DOHH2 (cell line): ENCODE results near the gene CARD10.

Source experiments
- H3F3A ChIP-seq: fragments of 200-600 bp; sonication (generic), shearing (Covaris generic); 2 replicates; pipeline ENCODE4 v1.6.0; 2016; ENCODE audit warnings: antibody characterized with exemption, mild to moderate bottlenecking; ENCODE audit not compliant: control insufficient read depth, insufficient read depth
- H3K27ac ChIP-seq: fragments of 200-600 bp; sonication (generic); 2 replicates; pipeline ENCODE4 v1.5.1; 2014; ENCODE audit warnings: low read depth, mild to moderate bottlenecking, low read length, moderate library complexity
- H3K27me3 ChIP-seq: fragments of 200-600 bp; sonication (generic); 2 replicates; pipeline ENCODE4 v1.6.1; 2014; ENCODE audit warnings: mild to moderate bottlenecking, low read length, mixed read lengths; ENCODE audit not compliant: control insufficient read depth
- H3K36me3 ChIP-seq: fragments of 200-600 bp; sonication (generic); 2 replicates; pipeline ENCODE4 v1.6.1; 2014; ENCODE audit warnings: mild to moderate bottlenecking, low read length, moderate library complexity, mixed read lengths; ENCODE audit not compliant: control insufficient read depth
- H3K4me1 ChIP-seq: fragments of 200-600 bp; sonication (generic); 2 replicates; pipeline ENCODE4 v1.6.1; 2014; ENCODE audit warnings: mild to moderate bottlenecking, low read length, mixed read lengths; ENCODE audit not compliant: control insufficient read depth
- H3K4me2 ChIP-seq: fragments of 200-600 bp; sonication (generic); 2 replicates; pipeline ENCODE4 v1.6.0; 2014; ENCODE audit warnings: mild to moderate bottlenecking, low read length, moderate library complexity
- H3K4me3 ChIP-seq: fragments of 200-600 bp; sonication (generic); 2 replicates; pipeline ENCODE4 v1.5.1; 2014; ENCODE audit warnings: mild to moderate bottlenecking, low read length, mixed read lengths
- H3K79me2 ChIP-seq: fragments of 200-600 bp; sonication (generic); 2 replicates; pipeline ENCODE4 v1.6.1; 2014; ENCODE audit warnings: mild to moderate bottlenecking, low read length, mixed read lengths; ENCODE audit not compliant: control insufficient read depth
- H3K9me2 ChIP-seq: fragments of 200-600 bp; sonication (generic); replicated peaks from 2 replicates; pipeline ENCODE4 v1.6.1; 2014; ENCODE audit warnings: mild to moderate bottlenecking, low read length, mixed read lengths; ENCODE audit not compliant: control insufficient read depth
- H3K9me3 ChIP-seq: fragments of 200-600 bp; sonication (generic); 2 replicates; pipeline ENCODE4 v1.6.1; 2014; ENCODE audit warnings: antibody characterized with exemption, low read length, mixed read lengths; ENCODE audit not compliant: control insufficient read depth, insufficient read depth
- H4K20me1 ChIP-seq: fragments of 200-600 bp; sonication (generic); 2 replicates; pipeline ENCODE4 v1.6.0; 2014; ENCODE audit warnings: low read depth, mild to moderate bottlenecking, antibody characterized with exemption, low read length, moderate library complexity; ENCODE audit not compliant: control insufficient read depth, insufficient read depth
- EZH2phosphoT487 ChIP-seq: fragments of 200-600 bp; sonication (generic); IDR thresholded peaks from 2 replicates; pipeline ENCODE4 v1.6.1; 2017; ENCODE audit warnings: borderline replicate concordance, mild to moderate bottlenecking, antibody characterized with exemption, low read length, moderate library complexity, mixed read lengths
- TF ChIP-seq, protein P1 (sequence below): fragments of 200-600 bp; sonication (generic); IDR thresholded peaks from one replicate; pipeline ENCODE4 v1.5.1; 2014; ENCODE audit warnings: antibody characterized with exemption, mild to moderate bottlenecking, low read depth, low read length; ENCODE audit not compliant: poor library complexity, severe bottlenecking

The CARD10 gene

GRCh38 chr22:37547251-37547741 is 28.1 kb upstream of the CARD10 start:
- Histone ChIP-seq H3K27ac (no peak overlapping the region), H3K4me1 (no peaks in the 10 kb centered on the region)

DNA sequence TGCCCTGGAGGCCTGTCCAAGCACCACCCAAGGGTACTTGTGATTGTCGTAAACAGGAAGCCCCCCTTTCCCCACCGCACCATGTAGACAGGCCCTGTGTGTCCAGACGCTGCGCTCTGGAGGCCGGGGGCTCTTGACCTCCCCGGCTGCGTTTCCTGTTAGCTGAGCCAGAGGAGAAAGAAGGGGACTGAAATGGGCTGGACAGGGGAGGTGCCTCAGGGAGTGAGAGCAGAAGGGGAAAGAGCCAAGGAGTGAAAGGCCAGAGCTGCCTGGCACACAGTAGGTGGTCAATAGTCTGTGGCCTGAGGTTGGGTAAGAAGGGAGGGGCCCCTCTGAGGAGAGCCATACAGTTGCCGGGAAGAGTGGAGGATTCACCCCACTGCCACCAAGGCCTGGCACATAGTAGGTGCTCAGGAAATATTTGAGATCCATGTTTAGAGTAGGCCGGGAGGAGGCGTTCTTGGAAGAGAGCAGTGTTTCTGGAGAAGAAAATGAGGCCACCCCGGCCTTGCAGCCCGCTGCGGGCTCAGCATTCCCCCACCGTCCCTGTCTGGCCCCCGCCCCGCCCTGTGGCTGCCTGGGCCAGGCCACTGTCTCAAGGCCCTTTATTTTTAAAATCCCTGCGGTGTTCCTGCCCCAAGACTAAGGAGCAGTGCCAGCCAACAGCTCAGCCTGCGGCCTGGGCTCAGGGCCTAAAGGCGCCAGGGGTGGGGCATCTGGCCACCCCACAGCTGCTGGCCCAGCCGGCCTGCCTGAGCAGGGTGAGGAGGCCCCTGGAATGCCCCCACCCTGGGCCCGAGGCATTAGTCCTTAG is 27.4 kb upstream of the CARD10 start:
- H3K4me1 ChIP-seq: peaks cover 6% of the 10 kb centered on the region
- TF ChIP-seq EZH2phosphoT487: no peak
- TF ChIP-seq, protein P1, sequence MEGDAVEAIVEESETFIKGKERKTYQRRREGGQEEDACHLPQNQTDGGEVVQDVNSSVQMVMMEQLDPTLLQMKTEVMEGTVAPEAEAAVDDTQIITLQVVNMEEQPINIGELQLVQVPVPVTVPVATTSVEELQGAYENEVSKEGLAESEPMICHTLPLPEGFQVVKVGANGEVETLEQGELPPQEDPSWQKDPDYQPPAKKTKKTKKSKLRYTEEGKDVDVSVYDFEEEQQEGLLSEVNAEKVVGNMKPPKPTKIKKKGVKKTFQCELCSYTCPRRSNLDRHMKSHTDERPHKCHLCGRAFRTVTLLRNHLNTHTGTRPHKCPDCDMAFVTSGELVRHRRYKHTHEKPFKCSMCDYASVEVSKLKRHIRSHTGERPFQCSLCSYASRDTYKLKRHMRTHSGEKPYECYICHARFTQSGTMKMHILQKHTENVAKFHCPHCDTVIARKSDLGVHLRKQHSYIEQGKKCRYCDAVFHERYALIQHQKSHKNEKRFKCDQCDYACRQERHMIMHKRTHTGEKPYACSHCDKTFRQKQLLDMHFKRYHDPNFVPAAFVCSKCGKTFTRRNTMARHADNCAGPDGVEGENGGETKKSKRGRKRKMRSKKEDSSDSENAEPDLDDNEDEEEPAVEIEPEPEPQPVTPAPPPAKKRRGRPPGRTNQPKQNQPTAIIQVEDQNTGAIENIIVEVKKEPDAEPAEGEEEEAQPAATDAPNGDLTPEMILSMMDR: no peak
- no peaks in the 10 kb centered on the region for H3F3A ChIP-seq
- H3K27ac ChIP-seq: no peak overlapping the region
- no peaks in the 10 kb centered on the region for H3K9me2 ChIP-seq
- no peak overlapping the region for H3K4me3 ChIP-seq
- no peaks in the 10 kb centered on the region for H3K36me3 ChIP-seq
- H3K79me2 ChIP-seq: no peaks in the 10 kb centered on the region
- H4K20me1 ChIP-seq: no peaks in the 10 kb centered on the region
- H3K9me3 ChIP-seq: no peaks in the 10 kb centered on the region
- no peak overlapping the region for H3K4me2 ChIP-seq
- peaks cover 16% of the 10 kb centered on the region for H3K27me3 ChIP-seq

More at GRCh38 chr22:37547251-37547741, 28.1 kb upstream of the CARD10 start:
- Histone ChIP-seq H3K36me3 (no peaks in the 10 kb centered on the region), H4K20me1 (no peaks in the 10 kb centered on the region), H3K9me3 (no peaks in the 10 kb centered on the region), H3K27me3 (peaks cover 14% of the 10 kb centered on the region), H3K9me2 (no peaks in the 10 kb centered on the region), H3K4me2 (no peak overlapping the region), H3F3A (no peaks in the 10 kb centered on the region), H3K4me3 (no peak overlapping the region), H3K79me2 (no peaks in the 10 kb centered on the region)
- TF ChIP-seq, protein P1: no peak

DNA sequence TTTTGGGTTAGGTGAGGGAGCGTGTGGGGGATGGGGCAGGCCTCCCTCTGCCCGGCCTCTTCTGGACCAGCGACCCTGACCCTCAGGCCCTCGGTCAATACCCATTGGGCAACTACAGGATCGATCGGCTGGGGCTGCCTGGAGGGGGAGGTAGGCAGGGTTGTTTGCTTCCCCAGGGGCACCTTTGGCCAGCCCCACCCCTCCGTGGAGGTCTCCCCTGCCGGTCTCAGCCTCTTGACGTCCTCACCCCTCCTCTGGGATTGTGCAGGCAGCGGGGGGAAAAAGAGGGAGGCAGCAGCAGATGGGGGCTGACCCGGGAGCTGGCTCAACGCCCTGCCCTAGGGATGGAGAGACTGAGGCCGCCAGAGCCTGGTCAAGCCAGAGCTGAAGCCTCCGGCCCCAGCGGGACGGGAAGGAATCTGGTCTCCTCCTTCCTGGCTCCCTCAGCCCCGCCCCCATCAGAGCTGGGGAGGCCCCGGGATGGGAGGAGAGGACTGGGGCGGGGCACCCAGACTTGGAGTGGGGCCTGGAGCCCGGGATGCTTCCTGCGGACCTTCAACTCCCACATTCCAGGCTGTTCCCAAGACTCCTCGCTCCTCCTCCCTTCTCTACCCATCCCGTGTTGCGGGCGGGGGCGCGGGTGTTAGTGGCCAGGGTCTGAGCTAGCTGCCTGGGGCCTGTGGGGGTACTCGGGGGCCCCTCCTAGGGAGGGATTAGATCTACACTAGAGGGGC is 26.7 kb upstream of the CARD10 start:
- no peaks in the 10 kb centered on the region for H3K36me3 ChIP-seq
- H3K27me3 ChIP-seq: peaks cover 11% of the 10 kb centered on the region
- no peaks in the 10 kb centered on the region for H4K20me1 ChIP-seq
- H3K4me3 ChIP-seq: no peak overlapping the region
- H3K9me3 ChIP-seq: no peaks in the 10 kb centered on the region
- H3F3A ChIP-seq: no peaks in the 10 kb centered on the region
- H3K27ac ChIP-seq: no peak overlapping the region
- H3K79me2 ChIP-seq: no peaks in the 10 kb centered on the region
- TF ChIP-seq EZH2phosphoT487: no peak
- TF ChIP-seq, protein P1: no peak
- no peak overlapping the region for H3K4me2 ChIP-seq
- H3K9me2 ChIP-seq: no peaks in the 10 kb centered on the region
- peaks cover 9% of the 10 kb centered on the region for H3K4me1 ChIP-seq
